Keratinocyte (primary cell): ENCODE data around the gene SLC3A2. TPM values are rescaled to one million over a fixed set of nuclear protein-coding genes. Genes with fewer than 3 reads are reported as not detected.

ENCODE experiments used
- DNase-seq: peaks from one replicate; pipeline ENCODE4 v3.0.0-alpha.2; 2011; ENCODE audit warnings: low read depth, missing footprints, low spot score
- FAIRE-seq: peaks from 2 replicates; lab custom pipeline; 2011; peaks lifted over from hg19 to GRCh38; lab: Jason Lieb, UNC
- H2AFZ ChIP-seq: 2 replicates; pipeline ENCODE4 v1.6.0; 2012; ENCODE audit warnings: low read length, control low read depth, inconsistent platforms; ENCODE audit not compliant: control insufficient read depth
- H3K27ac ChIP-seq: 2 replicates; pipeline ENCODE4 v1.5.1; 2011; ENCODE audit warnings: low read length; ENCODE audit not compliant: control insufficient read depth, insufficient read depth
- H3K27me3 ChIP-seq: 3 replicates; pipeline ENCODE4 v1.6.0; 2011; ENCODE audit warnings: low read length; ENCODE audit not compliant: control insufficient read depth, insufficient read depth; ENCODE audit errors: extremely low read depth
- H3K36me3 ChIP-seq, 2 experiments: 2 replicates in 1 of 2; 3 replicates in 1 of 2; pipeline ENCODE4 v1.5.1; 2011; ENCODE audit warnings: low read length in 2 of 2, mild to moderate bottlenecking in 1 of 2; ENCODE audit not compliant: control insufficient read depth in 2 of 2, insufficient read depth in 2 of 2; ENCODE audit errors: extremely low read depth in 1 of 2
- H3K4me1 ChIP-seq: 3 replicates; pipeline ENCODE4 v1.5.1; 2011; ENCODE audit warnings: low read length; ENCODE audit not compliant: control insufficient read depth, insufficient read depth; ENCODE audit errors: extremely low read depth
- H3K4me2 ChIP-seq: 3 replicates; pipeline ENCODE4 v1.6.0; 2011; ENCODE audit warnings: low read depth, low read length; ENCODE audit not compliant: control insufficient read depth, insufficient read depth; ENCODE audit errors: extremely low read depth
- H3K4me3 ChIP-seq, 3 experiments: fragments of 200-600 bp in 1 of 3; sonication (generic) in 1 of 3; 2 replicates in 2 of 3; 3 replicates in 1 of 3; pipeline ENCODE4 v1.5.1; 2011 to 2016; ENCODE audit warnings: low read length in 3 of 3, mild to moderate bottlenecking in 3 of 3, control low read depth in 2 of 3, inconsistent platforms in 1 of 3, low read depth in 1 of 3, mixed read lengths in 1 of 3, mixed run types in 1 of 3, moderate library complexity in 1 of 3; ENCODE audit not compliant: control insufficient read depth in 2 of 3, insufficient read depth in 2 of 3; ENCODE audit errors: extremely low read depth in 1 of 3
- H3K79me2 ChIP-seq: 2 replicates; pipeline ENCODE4 v1.6.0; 2012; ENCODE audit warnings: low read length; ENCODE audit not compliant: control insufficient read depth, insufficient read depth
- H3K9ac ChIP-seq: 3 replicates; pipeline ENCODE4 v1.6.0; 2011; ENCODE audit warnings: low read length; ENCODE audit not compliant: control insufficient read depth, insufficient read depth; ENCODE audit errors: extremely low read depth
- H3K9me1 ChIP-seq: 3 replicates; pipeline ENCODE4 v1.6.0; 2011; ENCODE audit warnings: low read length; ENCODE audit not compliant: control insufficient read depth, insufficient read depth; ENCODE audit errors: extremely low read depth
- H3K9me3 ChIP-seq: 2 replicates; pipeline ENCODE4 v1.5.1; 2012; ENCODE audit warnings: low read depth, low read length; ENCODE audit not compliant: control insufficient read depth
- H4K20me1 ChIP-seq: 3 replicates; pipeline ENCODE4 v1.6.0; 2011; ENCODE audit warnings: low read length; ENCODE audit not compliant: control insufficient read depth, insufficient read depth; ENCODE audit errors: extremely low read depth
- CTCF ChIP-seq, 3 experiments: IDR thresholded peaks in 1 of 3; conservative IDR thresholded peaks in 1 of 3; optimal IDR thresholded peaks in 1 of 3; 2 replicates in 2 of 3; 3 replicates in 1 of 3; pipeline versions ENCODE3 to v1.5.1; 2011; ENCODE audit warnings: low read length in 3 of 3, mild to moderate bottlenecking in 3 of 3, moderate library complexity in 2 of 3, control low read depth in 1 of 3, inconsistent platforms in 1 of 3; ENCODE audit not compliant: insufficient read depth in 2 of 3; ENCODE audit errors: extremely low read depth in 1 of 3
- EZH2 ChIP-seq: IDR thresholded peaks from one replicate; pipeline ENCODE4 v1.6.1; 2012; ENCODE audit warnings: inconsistent platforms, mild to moderate bottlenecking, low read length, moderate library complexity
- dilution Hi-C: fragments of 300-500 bp; cut with MboI; formaldehyde crosslinking; loops from one replicate; pipeline ENCODE4 v1.7.0; 2020; ENCODE audit warnings: low sequenced_read_pairs; ENCODE audit not compliant: extremely low pct_ligation_motif_present
- polyA plus RNA-seq, 5 experiments: library from polyadenylated mRNA; depleted of rRNA in 3 of 5; stranded (reverse) in 3 of 5; stranded (forward) in 1 of 5; unstranded in 1 of 5; fragments of >200 nt; gene quantifications; 1 replicate in 1 of 5; 2 replicates in 3 of 5; 3 replicates in 1 of 5; pipeline versions ENCODE4 v1.2.1 to v1.2.3, GENCODE V29; 2011 to 2012; ENCODE audit warnings: missing spikeins in 2 of 5, low read depth in 1 of 5, low replicate concordance in 1 of 5

The SLC3A2 gene
- polyA plus RNA-seq, 1 donor (not counting 4 experiments of a cell fraction or from before 2014, with no cell fraction given) = 469 TPM

- Histone ChIP-seq H4K20me1 (no peaks in the 10 kb centered on the region), H3K4me1 (no peaks in the 10 kb centered on the region), H3K9me1 (no peaks in the 10 kb centered on the region), H2AFZ (no peak overlapping the region), H3K27me3 (no peaks in the 10 kb centered on the region), H3K9me3 (no peaks in the 10 kb centered on the region), H3K4me2 (no peak overlapping the region), H3K36me3 (no peaks in the 10 kb centered on the region), H3K9ac (no peak overlapping the region), H3K79me2 (no peaks in the 10 kb centered on the region), H3K27ac (no peak overlapping the region), H3K4me3 (no peak overlapping the region)
- no peak for FAIRE-seq
- DNase-seq = no peak
- TF ChIP-seq EZH2 (no peak), CTCF (optimal IDR thresholded peaks at IDR 0.05 in 1 of 3, IDR thresholded peaks at IDR 0.05 in 1 of 3, conservative IDR thresholded peaks at IDR 0.05 in 1 of 3; ENCODE audit: extremely low read depth in 1 of 3, insufficient read depth in 2 of 3, low read length in 3 of 3) (no peak)
- dilution Hi-C loops = loop anchor here (10.0 kb wide), 1 partner anchor 109 kb away; no protein-coding TSS in a partner anchor
These were observed 14.8 kb downstream of the SLC3A2 start for GRCh38 chr11:62895501-62895900.

- TF ChIP-seq EZH2 (no peak), CTCF (optimal IDR thresholded peaks at IDR 0.05 in 1 of 3, IDR thresholded peaks at IDR 0.05 in 1 of 3, conservative IDR thresholded peaks at IDR 0.05 in 1 of 3; ENCODE audit: extremely low read depth in 1 of 3, insufficient read depth in 2 of 3, low read length in 3 of 3) (no peak)
- no peaks in the 10 kb centered on the region for H3K36me3 ChIP-seq
- H3K4me3 ChIP-seq = no peak overlapping the region
- no peaks in the 10 kb centered on the region for H3K9me1 ChIP-seq
- no peak for DNase-seq
- dilution Hi-C loops = loop anchor here (10.0 kb wide), 1 partner anchor 109 kb away; no protein-coding TSS in a partner anchor
- no peak for FAIRE-seq
- no peaks in the 10 kb centered on the region for H4K20me1 ChIP-seq
- no peaks in the 10 kb centered on the region for H3K27me3 ChIP-seq
- no peak overlapping the region for H3K4me2 ChIP-seq
- H3K9me3 ChIP-seq = no peaks in the 10 kb centered on the region
- no peak overlapping the region for H3K9ac ChIP-seq
- no peaks in the 10 kb centered on the region for H3K79me2 ChIP-seq
- H2AFZ ChIP-seq = no peak overlapping the region
- no peaks in the 10 kb centered on the region for H3K4me1 ChIP-seq
- no peak overlapping the region for H3K27ac ChIP-seq
These were observed 15.4 kb downstream of the SLC3A2 start for GRCh38 chr11:62896049-62896448.
